Kidney (tissue), 14 donors: Measurements from ENCODE around the gene TCF12. TPM values are rescaled to one million over a fixed set of nuclear protein-coding genes. Genes with fewer than 3 reads are reported as not detected.

Experiments
- DNase-seq, 5 donors: peaks; one replicate each; pipeline ENCODE4 v3.0.0-alpha.2; 2013 to 2020
- FAIRE-seq: peaks from 2 replicates; lab custom pipeline; 2012; peaks lifted over from hg19 to GRCh38; lab: Jason Lieb, UNC
- H3K27ac ChIP-seq, 2 donors: one replicate each; pipeline ENCODE4 v1.7.0; 2013; ENCODE audit warnings: low read depth in 2 of 2, low read length in 2 of 2, inconsistent platforms in 1 of 2
- H3K27me3 ChIP-seq: one replicate; pipeline ENCODE4 v1.7.1; 2013; ENCODE audit warnings: low read length, inconsistent platforms; ENCODE audit not compliant: control insufficient read depth, insufficient read depth
- H3K36me3 ChIP-seq, 3 donors: one replicate each; pipeline versions ENCODE4 v1.7.0 to v1.7.1; 2013; ENCODE audit warnings: low read length in 3 of 3, control low read depth in 1 of 3, inconsistent platforms in 1 of 3; ENCODE audit not compliant: insufficient read depth in 3 of 3, control insufficient read depth in 2 of 3
- H3K4me1 ChIP-seq, 3 donors: one replicate each; pipeline versions ENCODE4 v1.7.0 to v1.7.1; 2013; ENCODE audit warnings: low read length in 3 of 3, inconsistent platforms in 1 of 3, low read depth in 1 of 3; ENCODE audit not compliant: control insufficient read depth in 2 of 3, insufficient read depth in 2 of 3
- H3K4me3 ChIP-seq, 3 donors: one replicate each; pipeline versions ENCODE4 v1.7.0 to v1.8.1; 2013; ENCODE audit warnings: low read length in 3 of 3, control low read depth in 1 of 3, inconsistent platforms in 1 of 3
- H3K9ac ChIP-seq, 3 donors: one replicate each; pipeline versions ENCODE4 v1.7.0 to v1.7.1; 2013; ENCODE audit warnings: low read length in 3 of 3, control low read depth in 1 of 3, inconsistent platforms in 1 of 3
- H3K9me3 ChIP-seq, 3 donors: one replicate each; pipeline versions ENCODE4 v1.7.0 to v1.7.1; 2013; ENCODE audit warnings: low read length in 3 of 3, control low read depth in 1 of 3, inconsistent platforms in 1 of 3; ENCODE audit not compliant: control insufficient read depth in 2 of 3, insufficient read depth in 1 of 3
- intact Hi-C: fragments of 100-400 bp; cut with DNase I; formaldehyde crosslinking; loops from one replicate; pipeline ENCODE4 v1.11.1; 2022
- polyA plus RNA-seq: library from polyadenylated mRNA; stranded (reverse); fragments of 350-450 nt; fragmentation: Illumina TruSeq; extraction: RNeasy Lipid Tissue Mini Kit (QIAGEN cat#74804); gene quantifications from one replicate; pipeline ENCODE4 v1.2.3, GENCODE V29; 2014; ENCODE audit warnings: low read depth, low replicate concordance; ENCODE audit not compliant: insufficient read depth
- total RNA-seq: library from RNA; stranded (reverse); fragmentation: NEBNext Ultra II Directional; extraction: Animal tissue kit (Norgen Biotek cat#: 25700); gene quantifications from one replicate; pipeline ENCODE4 v1.2.1, GENCODE V29; 2021
- TF ChIP-seq, protein P1 (sequence below): IDR thresholded peaks from 3 replicates; pipeline ENCODE4 v1.5.1; 2012; ENCODE audit warnings: mild to moderate bottlenecking, moderate library complexity, borderline replicate concordance; ENCODE audit not compliant: insufficient read depth; ENCODE audit errors: extremely low read depth
- donor health status: control.
- donor health status: control.
- donor health status: control.
- donor health status: control.
- donor health status: control.
- donor health status: DM: yes; HTN: yes; CAD: no.
- donor health status: Normal renal cell carcinoma (clear cell type).

The TCF12 gene
- total and polyA plus RNA-seq, 2 donors from 2014 or later = 16.3 to 116 TPM

DNA sequence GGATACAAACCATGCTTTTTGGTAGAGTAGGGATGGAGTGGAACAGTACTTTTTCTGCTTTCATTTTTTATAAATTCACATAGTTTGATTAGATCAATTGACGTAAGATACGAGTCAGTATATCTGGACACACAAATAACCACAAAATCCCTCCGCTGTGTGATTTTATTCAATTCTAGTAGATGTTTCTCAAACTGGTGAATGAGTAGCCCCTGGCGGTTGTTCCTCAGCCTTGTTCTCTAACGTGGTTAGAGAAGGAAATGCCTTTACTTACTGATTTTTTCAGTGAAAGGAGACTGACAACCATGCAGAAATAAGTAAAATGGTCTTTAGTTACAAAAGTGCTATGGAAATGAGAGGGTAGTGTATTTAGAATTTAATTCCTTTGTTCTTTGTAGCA is 161.0 kb downstream of the TCF12 start:
- DNase-seq (peak in 1 of 5 donors; percentile 43), FAIRE-seq (no peak)
- Histone ChIP-seq H3K27me3 (no peaks in the 10 kb centered on the region), H3K9ac (no peak overlapping the region), H3K9me3 (no peaks in the 10 kb centered on the region), H3K4me1 (no peaks in the 10 kb centered on the region), H3K36me3 (no peaks in the 10 kb centered on the region), H3K27ac (no peak overlapping the region), H3K4me3 (no peak overlapping the region)
- intact Hi-C loops = no loop called here
- TF ChIP-seq, protein P1, sequence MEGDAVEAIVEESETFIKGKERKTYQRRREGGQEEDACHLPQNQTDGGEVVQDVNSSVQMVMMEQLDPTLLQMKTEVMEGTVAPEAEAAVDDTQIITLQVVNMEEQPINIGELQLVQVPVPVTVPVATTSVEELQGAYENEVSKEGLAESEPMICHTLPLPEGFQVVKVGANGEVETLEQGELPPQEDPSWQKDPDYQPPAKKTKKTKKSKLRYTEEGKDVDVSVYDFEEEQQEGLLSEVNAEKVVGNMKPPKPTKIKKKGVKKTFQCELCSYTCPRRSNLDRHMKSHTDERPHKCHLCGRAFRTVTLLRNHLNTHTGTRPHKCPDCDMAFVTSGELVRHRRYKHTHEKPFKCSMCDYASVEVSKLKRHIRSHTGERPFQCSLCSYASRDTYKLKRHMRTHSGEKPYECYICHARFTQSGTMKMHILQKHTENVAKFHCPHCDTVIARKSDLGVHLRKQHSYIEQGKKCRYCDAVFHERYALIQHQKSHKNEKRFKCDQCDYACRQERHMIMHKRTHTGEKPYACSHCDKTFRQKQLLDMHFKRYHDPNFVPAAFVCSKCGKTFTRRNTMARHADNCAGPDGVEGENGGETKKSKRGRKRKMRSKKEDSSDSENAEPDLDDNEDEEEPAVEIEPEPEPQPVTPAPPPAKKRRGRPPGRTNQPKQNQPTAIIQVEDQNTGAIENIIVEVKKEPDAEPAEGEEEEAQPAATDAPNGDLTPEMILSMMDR = no peak

DNA sequence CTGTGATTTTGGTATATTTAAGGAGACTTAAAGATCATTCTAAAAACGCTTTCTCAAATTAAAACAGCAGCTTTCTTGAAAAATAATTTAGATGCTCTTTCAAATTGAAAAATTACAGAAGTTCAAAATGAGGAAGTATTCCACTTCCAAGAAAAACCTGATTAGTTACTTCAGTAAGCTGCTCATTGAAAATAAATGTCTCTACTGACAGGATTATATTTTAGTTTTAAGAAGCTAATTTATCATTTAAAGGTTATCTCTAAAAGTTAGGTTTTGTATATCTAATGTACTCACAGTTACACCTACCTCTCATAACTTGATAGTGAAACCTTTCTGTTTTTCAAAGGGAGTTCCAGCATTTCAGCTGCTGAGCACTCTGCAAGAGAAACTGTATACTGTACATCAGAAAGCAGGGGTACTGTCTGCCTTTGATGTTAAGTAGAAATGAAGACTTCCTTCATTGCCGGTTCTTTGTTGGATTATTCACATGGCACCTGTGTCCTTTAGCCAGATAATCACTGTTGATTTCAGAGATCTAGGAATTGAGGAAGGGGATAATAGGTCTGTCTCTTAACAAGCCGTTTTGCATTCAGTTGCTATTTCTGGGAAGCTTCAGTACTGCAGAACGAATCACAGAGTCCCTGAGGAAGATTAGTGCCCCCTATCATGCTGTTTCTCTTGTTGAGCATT is 161.6 kb downstream of the TCF12 start:
- H3K9me3 ChIP-seq = no peaks in the 10 kb centered on the region
- H3K27me3 ChIP-seq = no peaks in the 10 kb centered on the region
- H3K4me3 ChIP-seq = no peak overlapping the region
- no peak overlapping the region for H3K27ac ChIP-seq
- DNase-seq (no peak), FAIRE-seq (no peak)
- no peaks in the 10 kb centered on the region for H3K36me3 ChIP-seq
- H3K9ac ChIP-seq = no peak overlapping the region
- intact Hi-C loops = no loop called here
- TF ChIP-seq, protein P1 = no peak
- H3K4me1 ChIP-seq = no peaks in the 10 kb centered on the region

DNA sequence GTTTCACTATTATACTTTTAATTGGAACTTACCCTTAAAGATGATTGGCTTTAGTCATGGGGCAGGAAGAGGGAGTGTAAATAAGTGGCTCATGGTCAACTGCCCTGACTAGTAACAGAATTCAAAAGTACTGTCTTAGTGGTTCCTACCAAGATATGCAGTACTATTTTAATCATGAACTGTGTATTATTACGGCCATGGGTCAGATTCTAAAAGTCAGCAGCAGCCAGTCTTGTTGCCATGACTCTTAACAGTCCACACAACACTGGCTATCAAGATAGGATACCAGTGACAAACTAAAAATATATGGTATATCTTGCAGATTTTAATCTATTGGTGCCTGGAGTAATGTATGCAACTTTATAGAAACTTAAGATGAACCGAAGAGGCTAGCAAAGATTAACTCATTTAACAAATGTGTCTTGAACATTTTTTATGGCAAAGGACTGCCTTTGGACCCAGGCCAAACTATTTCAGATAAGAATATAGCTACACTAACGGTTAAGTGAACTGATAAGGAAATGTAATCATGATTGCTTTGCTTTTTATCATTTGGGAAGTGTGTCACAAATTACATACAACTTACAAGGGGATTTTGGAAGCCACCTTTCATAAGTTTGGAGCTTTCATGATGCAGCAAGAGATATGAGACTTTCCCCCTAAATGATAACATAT is 163.7 kb downstream of the TCF12 start:
- no peak overlapping the region for H3K27ac ChIP-seq
- no peaks in the 10 kb centered on the region for H3K4me1 ChIP-seq
- DNase-seq (peak in 2 of 5 donors; percentile 42 to 48), FAIRE-seq (no peak)
- intact Hi-C loops = no loop called here
- TF ChIP-seq, protein P1 = no peak
- no peaks in the 10 kb centered on the region for H3K27me3 ChIP-seq
- no peak overlapping the region for H3K9ac ChIP-seq
- H3K36me3 ChIP-seq = no peaks in the 10 kb centered on the region
- no peaks in the 10 kb centered on the region for H3K9me3 ChIP-seq
- no peak overlapping the region for H3K4me3 ChIP-seq
